Brain microvascular endothelial cell (primary cell): ENCODE measurements around the gene SLCO2A1.

ENCODE experiments used
- DNase-seq: peaks from one replicate; pipeline ENCODE4 v3.0.0-alpha.2; 2020
- H3K27ac ChIP-seq: fragments of 250-450 bp; sonication (Bioruptor Pico); 2 replicates; pipeline ENCODE4 v1.5.1; 2020; ENCODE audit warnings: mild to moderate bottlenecking, moderate library complexity
- H3K27me3 ChIP-seq: fragments of 250-450 bp; sonication (Bioruptor Pico); replicated peaks from 2 replicates; pipeline ENCODE4 v1.5.1; 2020; ENCODE audit warnings: mild to moderate bottlenecking
- H3K36me3 ChIP-seq: fragments of 250-450 bp; sonication (Bioruptor Pico); replicated peaks from 2 replicates; pipeline ENCODE4 v1.5.1; 2020; ENCODE audit warnings: mild to moderate bottlenecking
- H3K4me3 ChIP-seq: 2 replicates; pipeline ENCODE4 v1.5.1; 2011; ENCODE audit warnings: low read depth, mild to moderate bottlenecking, control low read depth, low read length, moderate library complexity
- CTCF ChIP-seq: IDR thresholded peaks from 2 replicates; pipeline ENCODE4 v1.5.1; 2011; ENCODE audit warnings: low read depth, mild to moderate bottlenecking, moderate library complexity, low read length, control low read depth, inconsistent platforms; ENCODE audit errors: missing control alignments
- in situ Hi-C: cut with HindIII; loops from 2 replicates; pipeline ENCODE4 v1.10.0; 2017; ENCODE audit warnings: low sequenced_read_pairs, low pct_ligation_motif_present

The SLCO2A1 gene

GRCh38 chr3:133882986-133883586 lies 146.6 kb downstream of the SLCO2A1 start:
- in situ Hi-C loops = no loop called here
- no peaks in the 10 kb centered on the region for H3K27me3 ChIP-seq
- no peak overlapping the region for H3K27ac ChIP-seq
- no peak for TF ChIP-seq CTCF
- H3K36me3 ChIP-seq = no peaks in the 10 kb centered on the region
- no peak for DNase-seq
- H3K4me3 ChIP-seq = no peak overlapping the region

- no peak for DNase-seq
- Histone ChIP-seq H3K4me3 (no peak overlapping the region), H3K36me3 (no peaks in the 10 kb centered on the region), H3K27me3 (no peaks in the 10 kb centered on the region), H3K27ac (no peak overlapping the region)
- in situ Hi-C loops = no loop called here
- TF ChIP-seq CTCF = no peak
Observed at GRCh38 chr3:133881939-133882825, 147.5 kb downstream of the SLCO2A1 start.

- no peak for TF ChIP-seq CTCF
- H3K27me3 ChIP-seq = no peaks in the 10 kb centered on the region
- H3K36me3 ChIP-seq = no peaks in the 10 kb centered on the region
- in situ Hi-C loops = no loop called here
- H3K27ac ChIP-seq = no peak overlapping the region
- no peak overlapping the region for H3K4me3 ChIP-seq
- no peak for DNase-seq
Observed at GRCh38 chr3:133881492-133881891, 148.2 kb downstream of the SLCO2A1 start.

- in situ Hi-C loops = no loop called here
- no peak overlapping the region for H3K27ac ChIP-seq
- DNase-seq = no peak
- H3K27me3 ChIP-seq = no peaks in the 10 kb centered on the region
- no peak overlapping the region for H3K4me3 ChIP-seq
- no peaks in the 10 kb centered on the region for H3K36me3 ChIP-seq
- TF ChIP-seq CTCF = no peak
Observed at GRCh38 chr3:133880886-133881455, 148.8 kb downstream of the SLCO2A1 start.

- Histone ChIP-seq H3K36me3 (no peaks in the 10 kb centered on the region), H3K27ac (no peak overlapping the region), H3K27me3 (no peaks in the 10 kb centered on the region), H3K4me3 (no peak overlapping the region)
- in situ Hi-C loops = no loop called here
- no peak for TF ChIP-seq CTCF
- DNase-seq = no peak
Observed at GRCh38 chr3:133880287-133880686, 149.4 kb downstream of the SLCO2A1 start.
